Liver (tissue), 9 donors: Measurements from ENCODE around the gene PDLIM3. TPM values are rescaled to one million over a fixed set of nuclear protein-coding genes. Genes with fewer than 3 reads are reported as not detected.

Source experiments
- DNase-seq: peaks from one replicate; pipeline ENCODE4 v3.0.0-alpha.2; 2017; ENCODE audit warnings: low spot score
- H3K27ac ChIP-seq, 2 donors: one replicate each; pipeline ENCODE4 v1.7.0; 2013; ENCODE audit warnings: inconsistent platforms in 2 of 2, low read length in 2 of 2, control low read depth in 1 of 2, low read depth in 1 of 2, mild to moderate bottlenecking in 1 of 2
- H3K27me3 ChIP-seq, 4 donors: one replicate each; pipeline versions ENCODE4 v1.6.1 to v1.7.0; 2013; ENCODE audit warnings: low read length in 3 of 4, inconsistent platforms in 1 of 4, mild to moderate bottlenecking in 1 of 4, moderate library complexity in 1 of 4; ENCODE audit not compliant: control insufficient read depth in 4 of 4, insufficient read depth in 4 of 4
- H3K36me3 ChIP-seq, 4 donors: one replicate each; pipeline versions ENCODE4 v1.6.1 to v1.7.0; 2013; ENCODE audit warnings: low read length in 3 of 4, mild to moderate bottlenecking in 3 of 4, low read depth in 1 of 4, moderate library complexity in 1 of 4; ENCODE audit not compliant: control insufficient read depth in 4 of 4, insufficient read depth in 3 of 4
- H3K4me1 ChIP-seq, 4 donors: one replicate each; pipeline versions ENCODE4 v1.6.1 to v1.7.0; 2013; ENCODE audit warnings: low read length in 3 of 4, mild to moderate bottlenecking in 3 of 4, moderate library complexity in 1 of 4; ENCODE audit not compliant: control insufficient read depth in 4 of 4, insufficient read depth in 4 of 4
- H3K4me3 ChIP-seq, 3 donors: one replicate each; pipeline versions ENCODE4 v1.6.1 to v1.7.0; 2013; ENCODE audit warnings: low read length in 3 of 3, control low read depth in 1 of 3, low read depth in 1 of 3, mild to moderate bottlenecking in 1 of 3
- H3K9ac ChIP-seq, 2 donors: one replicate each; pipeline ENCODE4 v1.7.0; 2013; ENCODE audit warnings: low read length in 2 of 2, mild to moderate bottlenecking in 2 of 2, moderate library complexity in 2 of 2, control low read depth in 1 of 2, low read depth in 1 of 2
- H3K9me3 ChIP-seq, 4 donors: one replicate each; pipeline versions ENCODE4 v1.6.1 to v1.7.0; 2013; ENCODE audit warnings: low read length in 3 of 4; ENCODE audit not compliant: control insufficient read depth in 4 of 4
- CTCF ChIP-seq: fragments of 150-350 bp; IDR thresholded peaks from 2 replicates; pipeline ENCODE4 v1.5.1; 2017; ENCODE audit warnings: improper control_type of control experiment, low read depth, low read length; ENCODE audit not compliant: missing input control
- EGR1 ChIP-seq, 2 donors: IDR thresholded peaks; 2 replicates each; pipeline ENCODE4 v1.6.1; 2016 to 2018; ENCODE audit warnings: antibody characterized with exemption in 2 of 2, low read depth in 2 of 2
- FOXA1 ChIP-seq: IDR thresholded peaks from 2 replicates; pipeline ENCODE4 v1.6.1; 2016; ENCODE audit warnings: antibody characterized with exemption
- FOXA2 ChIP-seq: IDR thresholded peaks from 2 replicates; pipeline ENCODE4 v1.6.1; 2016; ENCODE audit warnings: antibody characterized with exemption
- HNF4G ChIP-seq: IDR thresholded peaks from 2 replicates; pipeline ENCODE4 v1.6.1; 2016; ENCODE audit warnings: antibody characterized with exemption
- JUND ChIP-seq, 2 donors: IDR thresholded peaks; 2 replicates each; pipeline ENCODE4 v1.6.1; 2016; ENCODE audit warnings: antibody characterized with exemption in 2 of 2
- RAD21 ChIP-seq, 2 donors: IDR thresholded peaks; 2 replicates each; pipeline ENCODE4 v1.6.1; 2016; ENCODE audit warnings: antibody characterized with exemption in 2 of 2, mild to moderate bottlenecking in 2 of 2
- REST ChIP-seq: IDR thresholded peaks from 2 replicates; pipeline ENCODE4 v1.6.1; 2016; ENCODE audit warnings: antibody characterized with exemption, mild to moderate bottlenecking
- RXRA ChIP-seq, 2 donors: IDR thresholded peaks; 2 replicates each; pipeline ENCODE4 v1.6.1; 2017 to 2018; ENCODE audit warnings: antibody characterized with exemption in 2 of 2, mild to moderate bottlenecking in 1 of 2
- SP1 ChIP-seq: IDR thresholded peaks from 2 replicates; pipeline ENCODE4 v1.6.1; 2018; ENCODE audit warnings: antibody characterized with exemption, mild to moderate bottlenecking
- TAF1 ChIP-seq: conservative IDR thresholded peaks from 2 replicates; pipeline ENCODE4 v1.6.1; 2016; ENCODE audit warnings: antibody characterized with exemption, mild to moderate bottlenecking
- ZBTB33 ChIP-seq: IDR thresholded peaks from 2 replicates; pipeline ENCODE4 v1.6.1; 2016; ENCODE audit warnings: antibody characterized with exemption
- WGBS: extraction: QIAGEN DNeasy Blood & Tissue Kit; methylation state at CpG from one replicate; pipeline ENCODE4 v1.1.7; 2013; 5-methylcytosine and 5-hydroxymethylcytosine counted together
- polyA plus RNA-seq, 2 donors: library from polyadenylated mRNA; stranded (reverse) in 1 of 2; unstranded in 1 of 2; fragments of 200-250 nt in 1 of 2; fragments of >200 nt in 1 of 2; fragmentation: Nextera tagmentation in 1 of 2; extraction: Ambion mirVana in 1 of 2; gene quantifications; one replicate each; pipeline versions ENCODE4 v1.2.1 to v1.2.3, GENCODE V29; 2013 to 2015
- total RNA-seq, 2 donors: library from RNA; depleted of rRNA; stranded (reverse); fragments of >200 nt; gene quantifications; one replicate each; pipeline ENCODE4 v1.2.3, GENCODE V29; 2014
- donor health status: healthy.
- donor health status: healthy.
- donor health status: healthy.
- donor health status: healthy.
- donor health status: healthy.

Gene PDLIM3
- total and polyA plus RNA-seq, 4 donors: 0.58 to 8.8 (median 3.3) TPM

GRCh38 chr4:185520119-185520518 lies 15.2 kb downstream of the PDLIM3 start:
- H3K4me1 ChIP-seq: no peaks in the 10 kb centered on the region
- no peak overlapping the region for H3K9ac ChIP-seq
- no peaks in the 10 kb centered on the region for H3K9me3 ChIP-seq
- H3K36me3 ChIP-seq: no peaks in the 10 kb centered on the region
- WGBS: 70% methylated on average over 4 of the region's 4 CpGs
- TF ChIP-seq FOXA1 (no peak), RAD21 (IDR thresholded peaks at IDR 0.05) (no peak), ZBTB33 (no peak), TAF1 (no peak), EGR1 (IDR thresholded peaks at IDR 0.05; ENCODE audit: low read depth in 2 of 2) (no peak)
- H3K4me3 ChIP-seq: no peak overlapping the region
- DNase-seq: no peak
- no peaks in the 10 kb centered on the region for H3K27me3 ChIP-seq
- H3K27ac ChIP-seq: no peak overlapping the region

GRCh38 chr4:185518494-185518893 lies 16.8 kb downstream of the PDLIM3 start:
- Histone ChIP-seq H3K27me3 (no peaks in the 10 kb centered on the region), H3K9ac (no peak overlapping the region)
- WGBS: 49% methylated on average over 1 of the region's 1 CpG

GRCh38 chr4:185518069-185518468 lies 17.2 kb downstream of the PDLIM3 start:
- H3K9ac ChIP-seq: no peak overlapping the region
- H3K27ac ChIP-seq: no peak overlapping the region
- H3K36me3 ChIP-seq: no peaks in the 10 kb centered on the region
- no peak for TF ChIP-seq RAD21 (IDR thresholded peaks at IDR 0.05)
- TF ChIP-seq REST: peak; percentile 86
- no peak for TF ChIP-seq RXRA (IDR thresholded peaks at IDR 0.05)
- no peak for TF ChIP-seq EGR1 (IDR thresholded peaks at IDR 0.05; ENCODE audit: low read depth in 2 of 2)
- no peak for TF ChIP-seq SP1
- no peak for TF ChIP-seq JUND (IDR thresholded peaks at IDR 0.05)
- H3K9me3 ChIP-seq: no peaks in the 10 kb centered on the region
- no peak for DNase-seq
- peaks cover 0 to 11% (median 8%) of the 10 kb centered on the region in 4 donors for H3K4me1 ChIP-seq
- H3K27me3 ChIP-seq: no peaks in the 10 kb centered on the region
- H3K4me3 ChIP-seq: no peak overlapping the region

More at GRCh38 chr4:185518494-185518893, 16.8 kb downstream of the PDLIM3 start:
- H3K4me3 ChIP-seq: no peak overlapping the region
- no peaks in the 10 kb centered on the region for H3K36me3 ChIP-seq
- DNase-seq: no peak
- no peak overlapping the region for H3K27ac ChIP-seq
- TF ChIP-seq FOXA2: no peak
- TF ChIP-seq JUND (IDR thresholded peaks at IDR 0.05): no peak
- no peak for TF ChIP-seq SP1
- no peak for TF ChIP-seq RAD21 (IDR thresholded peaks at IDR 0.05)
- no peak for TF ChIP-seq RXRA (IDR thresholded peaks at IDR 0.05)
- no peak for TF ChIP-seq CTCF
- no peak for TF ChIP-seq FOXA1
- no peak for TF ChIP-seq HNF4G
- peaks cover 0 to 9% (median 6%) of the 10 kb centered on the region in 4 donors for H3K4me1 ChIP-seq
- H3K9me3 ChIP-seq: no peaks in the 10 kb centered on the region
